ENCODE results near the gene MAT2B.

GRCh38 chr5:163458778-163459385 is 46.5 kb upstream of the MAT2B start:
- TF ChIP-seq, protein P1, sequence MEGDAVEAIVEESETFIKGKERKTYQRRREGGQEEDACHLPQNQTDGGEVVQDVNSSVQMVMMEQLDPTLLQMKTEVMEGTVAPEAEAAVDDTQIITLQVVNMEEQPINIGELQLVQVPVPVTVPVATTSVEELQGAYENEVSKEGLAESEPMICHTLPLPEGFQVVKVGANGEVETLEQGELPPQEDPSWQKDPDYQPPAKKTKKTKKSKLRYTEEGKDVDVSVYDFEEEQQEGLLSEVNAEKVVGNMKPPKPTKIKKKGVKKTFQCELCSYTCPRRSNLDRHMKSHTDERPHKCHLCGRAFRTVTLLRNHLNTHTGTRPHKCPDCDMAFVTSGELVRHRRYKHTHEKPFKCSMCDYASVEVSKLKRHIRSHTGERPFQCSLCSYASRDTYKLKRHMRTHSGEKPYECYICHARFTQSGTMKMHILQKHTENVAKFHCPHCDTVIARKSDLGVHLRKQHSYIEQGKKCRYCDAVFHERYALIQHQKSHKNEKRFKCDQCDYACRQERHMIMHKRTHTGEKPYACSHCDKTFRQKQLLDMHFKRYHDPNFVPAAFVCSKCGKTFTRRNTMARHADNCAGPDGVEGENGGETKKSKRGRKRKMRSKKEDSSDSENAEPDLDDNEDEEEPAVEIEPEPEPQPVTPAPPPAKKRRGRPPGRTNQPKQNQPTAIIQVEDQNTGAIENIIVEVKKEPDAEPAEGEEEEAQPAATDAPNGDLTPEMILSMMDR (IDR thresholded peaks at IDR 0.05): no peak
- TF ChIP-seq PRDM15 (CRISPR knock-in tag; IDR thresholded peaks at IDR 0.05) (no peak), MLX (CRISPR knock-in tag; IDR thresholded peaks at IDR 0.05) (no peak), CREB1 (CRISPR knock-in tag; IDR thresholded peaks at IDR 0.05) (no peak), MAX (CRISPR knock-in tag; IDR thresholded peaks at IDR 0.05) (no peak), ESRRA (CRISPR knock-in tag; IDR thresholded peaks at IDR 0.05; ENCODE audit: borderline replicate concordance) (no peak), NR2C2 (CRISPR knock-in tag; IDR thresholded peaks at IDR 0.05) (no peak)
